VCaP (cell line): ENCODE data around the gene AK8.

Experiments
- H3K27ac ChIP-seq: fragments of 450-650 bp; 2 replicates; pipeline ENCODE4 v1.5.1; 2017
- TF ChIP-seq, protein P1 (sequence below): fragments of 450-650 bp; conservative IDR thresholded peaks from 2 replicates; pipeline ENCODE4 v1.5.1; 2017; ENCODE audit warnings: mild to moderate bottlenecking, moderate library complexity

AK8 gene

GRCh38 chr9:132731230-132731629, 146.9 kb downstream of the AK8 start:
- no peak overlapping the region for H3K27ac ChIP-seq
- TF ChIP-seq, protein P1, sequence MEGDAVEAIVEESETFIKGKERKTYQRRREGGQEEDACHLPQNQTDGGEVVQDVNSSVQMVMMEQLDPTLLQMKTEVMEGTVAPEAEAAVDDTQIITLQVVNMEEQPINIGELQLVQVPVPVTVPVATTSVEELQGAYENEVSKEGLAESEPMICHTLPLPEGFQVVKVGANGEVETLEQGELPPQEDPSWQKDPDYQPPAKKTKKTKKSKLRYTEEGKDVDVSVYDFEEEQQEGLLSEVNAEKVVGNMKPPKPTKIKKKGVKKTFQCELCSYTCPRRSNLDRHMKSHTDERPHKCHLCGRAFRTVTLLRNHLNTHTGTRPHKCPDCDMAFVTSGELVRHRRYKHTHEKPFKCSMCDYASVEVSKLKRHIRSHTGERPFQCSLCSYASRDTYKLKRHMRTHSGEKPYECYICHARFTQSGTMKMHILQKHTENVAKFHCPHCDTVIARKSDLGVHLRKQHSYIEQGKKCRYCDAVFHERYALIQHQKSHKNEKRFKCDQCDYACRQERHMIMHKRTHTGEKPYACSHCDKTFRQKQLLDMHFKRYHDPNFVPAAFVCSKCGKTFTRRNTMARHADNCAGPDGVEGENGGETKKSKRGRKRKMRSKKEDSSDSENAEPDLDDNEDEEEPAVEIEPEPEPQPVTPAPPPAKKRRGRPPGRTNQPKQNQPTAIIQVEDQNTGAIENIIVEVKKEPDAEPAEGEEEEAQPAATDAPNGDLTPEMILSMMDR: no peak

- TF ChIP-seq, protein P1: no peak
- no peak overlapping the region for H3K27ac ChIP-seq
These were observed 147.7 kb downstream of the AK8 start for GRCh38 chr9:132730054-132731033.

DNA sequence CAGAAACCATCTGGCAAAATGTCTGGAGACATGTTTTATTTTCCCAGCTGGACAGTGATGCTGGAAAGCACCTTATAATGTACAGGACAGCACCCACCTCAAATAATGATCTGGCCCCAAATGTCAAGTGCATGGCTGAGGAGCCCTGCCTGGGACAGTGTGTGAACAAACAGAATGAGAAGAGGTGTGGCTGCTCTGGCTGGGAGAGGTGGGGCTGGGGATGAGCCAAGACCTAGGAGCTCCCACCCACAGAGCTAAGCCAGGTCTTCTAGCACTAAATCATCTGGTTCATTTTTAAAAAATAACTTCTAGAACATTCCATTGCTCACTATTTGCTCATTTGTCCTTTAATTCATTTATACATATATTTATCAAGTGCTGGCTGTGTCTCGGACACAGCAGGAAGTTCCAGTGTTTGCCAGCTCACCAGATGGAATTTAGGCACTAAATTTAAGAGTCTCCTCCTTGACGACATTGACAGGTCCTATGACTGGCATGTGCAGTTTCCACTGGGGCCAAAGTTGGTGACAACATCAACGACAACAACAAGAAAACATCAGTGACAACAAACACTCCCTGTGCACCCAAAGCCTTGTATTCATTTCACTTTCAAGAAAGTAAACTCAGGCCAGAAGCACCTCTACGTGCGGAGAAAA, 148.7 kb downstream of the AK8 start:
- H3K27ac ChIP-seq: no peak overlapping the region
- TF ChIP-seq, protein P1: no peak

- no peak overlapping the region for H3K27ac ChIP-seq
- TF ChIP-seq, protein P1: no peak
These were observed 149.6 kb downstream of the AK8 start for GRCh38 chr9:132728497-132728896.

DNA sequence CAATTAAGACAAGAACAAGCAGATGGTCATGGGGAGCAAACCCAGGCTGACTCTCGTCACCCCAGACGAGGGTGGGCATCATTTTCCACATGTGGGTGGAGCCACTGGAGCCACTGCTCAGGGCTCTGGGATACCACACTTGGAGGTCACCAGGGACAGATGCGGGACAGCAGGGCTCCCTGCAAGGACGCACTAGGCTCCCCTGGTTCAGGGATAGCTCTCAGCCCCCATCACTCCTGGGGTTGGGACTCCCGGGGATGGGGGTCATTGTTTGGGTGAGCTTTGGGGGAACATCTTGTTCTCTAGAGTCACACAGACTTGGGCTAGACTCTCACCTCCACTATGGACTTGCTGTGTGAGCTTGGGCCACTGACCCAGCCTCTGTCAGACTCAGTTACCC, 150.0 kb downstream of the AK8 start:
- TF ChIP-seq, protein P1: no peak
- no peak overlapping the region for H3K27ac ChIP-seq

DNA sequence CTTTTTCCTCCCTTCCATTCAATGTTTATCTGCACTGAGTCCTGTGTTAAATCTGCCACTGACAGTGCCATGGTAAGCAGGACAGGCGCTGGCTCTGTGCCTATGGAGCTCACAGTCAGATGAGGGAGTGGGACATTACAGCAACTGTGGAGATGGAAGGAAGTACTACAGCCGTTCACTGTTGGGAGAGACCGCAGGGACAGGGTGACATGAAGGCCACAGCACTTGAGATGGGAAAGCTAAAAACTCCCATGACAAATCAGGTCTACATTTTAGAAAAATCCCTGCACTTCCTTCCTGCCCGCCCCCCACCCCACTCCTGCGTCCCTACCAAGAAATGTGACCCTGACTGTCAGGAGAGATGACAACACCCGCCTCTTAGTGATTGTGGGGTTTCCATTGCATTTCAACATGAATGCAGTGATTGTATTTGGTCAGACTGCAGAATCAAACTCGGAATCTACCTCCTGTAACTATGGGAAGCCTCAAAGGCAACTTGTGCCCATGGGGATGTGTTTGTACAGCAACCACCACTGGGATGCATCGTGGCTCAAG, 151.4 kb downstream of the AK8 start:
- TF ChIP-seq, protein P1: no peak
- H3K27ac ChIP-seq: no peak overlapping the region

GRCh38 chr9:132725306-132725705, 152.8 kb downstream of the AK8 start:
- TF ChIP-seq, protein P1: no peak
- no peak overlapping the region for H3K27ac ChIP-seq
